ENCODE data around the gene RNF17.

RNF17 gene

DNA sequence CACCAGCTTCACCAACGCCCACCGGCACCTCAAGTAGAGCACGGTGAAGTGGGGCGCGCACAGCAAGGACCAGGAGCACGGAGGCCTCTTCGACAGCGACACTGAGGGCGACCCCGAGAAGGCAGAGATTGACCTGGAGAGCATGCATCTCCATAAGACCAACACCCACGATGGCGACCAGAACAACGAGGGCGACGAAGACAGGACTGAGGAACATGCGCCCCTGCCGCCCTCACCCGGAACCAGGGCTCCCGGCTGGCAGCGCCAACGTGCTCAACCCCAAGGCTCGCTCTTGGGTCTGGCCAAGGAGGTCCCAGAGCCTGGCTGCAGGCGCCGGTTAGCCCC lies 18.5 kb upstream of the RNF17 start:
- no peak for TF ChIP-seq TARDBP (IDR thresholded peaks at IDR 0.05)
- TF ChIP-seq CTBP1 (IDR thresholded peaks at IDR 0.05; ENCODE audit: borderline replicate concordance) = no peak
- TF ChIP-seq SUZ12 (IDR thresholded peaks at IDR 0.05) = no peak
- no peak for TF ChIP-seq LEF1 (IDR thresholded peaks at IDR 0.05; ENCODE audit: borderline replicate concordance)
- TF ChIP-seq ARNT (IDR thresholded peaks at IDR 0.05) = no peak
- no peak for TF ChIP-seq ELF4 (IDR thresholded peaks at IDR 0.05)
- POLR2A ChIA-PET = no interaction called here
- CTCF ChIA-PET = no interaction called here
- DNase-seq (ENCODE audit: extremely low spot score) = no peak

DNA sequence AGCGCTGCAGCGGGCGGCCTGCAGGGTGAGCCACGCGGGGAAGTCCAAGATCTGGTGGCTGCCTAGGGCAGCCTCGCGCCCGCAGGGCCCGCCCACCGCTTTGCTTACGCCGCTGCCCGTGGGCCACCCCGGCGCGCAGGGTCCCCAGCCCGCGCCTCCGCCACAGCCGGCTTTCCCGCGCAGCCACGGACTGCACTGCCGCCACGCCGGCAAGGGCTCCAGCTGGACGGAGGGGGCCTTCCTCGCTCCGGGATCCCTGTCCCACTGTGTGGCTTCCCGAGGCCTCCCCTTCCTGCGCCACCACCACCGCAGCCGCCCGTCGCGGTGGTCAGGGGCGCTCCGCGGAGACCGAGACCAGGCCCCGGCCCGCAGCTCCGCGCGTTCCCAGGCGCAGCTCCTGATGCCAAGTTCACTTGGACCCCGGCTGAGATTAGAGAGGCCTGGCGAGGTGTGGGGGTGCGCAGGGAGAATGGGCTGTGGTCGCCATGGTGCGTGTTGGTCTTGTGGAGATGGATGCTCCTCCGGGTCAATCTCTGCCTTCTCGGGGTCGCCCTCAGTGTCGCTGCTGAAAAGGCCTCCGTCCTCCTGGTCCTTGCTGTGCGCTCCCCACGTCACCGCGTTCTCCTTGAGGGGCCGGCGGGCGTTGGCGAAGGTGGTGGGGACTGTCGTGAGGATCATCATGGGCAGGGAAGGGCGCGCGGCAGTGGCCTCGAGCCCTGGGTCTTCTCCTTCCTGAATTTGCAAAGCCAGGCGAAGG lies 17.9 kb upstream of the RNF17 start:
- no peak for DNase-seq (ENCODE audit: extremely low spot score)
- POLR2A ChIA-PET = no interaction called here
- TF ChIP-seq FOXM1 (IDR thresholded peaks at IDR 0.05; ENCODE audit: borderline replicate concordance) = no peak
- CTCF ChIA-PET = no interaction called here

DNA sequence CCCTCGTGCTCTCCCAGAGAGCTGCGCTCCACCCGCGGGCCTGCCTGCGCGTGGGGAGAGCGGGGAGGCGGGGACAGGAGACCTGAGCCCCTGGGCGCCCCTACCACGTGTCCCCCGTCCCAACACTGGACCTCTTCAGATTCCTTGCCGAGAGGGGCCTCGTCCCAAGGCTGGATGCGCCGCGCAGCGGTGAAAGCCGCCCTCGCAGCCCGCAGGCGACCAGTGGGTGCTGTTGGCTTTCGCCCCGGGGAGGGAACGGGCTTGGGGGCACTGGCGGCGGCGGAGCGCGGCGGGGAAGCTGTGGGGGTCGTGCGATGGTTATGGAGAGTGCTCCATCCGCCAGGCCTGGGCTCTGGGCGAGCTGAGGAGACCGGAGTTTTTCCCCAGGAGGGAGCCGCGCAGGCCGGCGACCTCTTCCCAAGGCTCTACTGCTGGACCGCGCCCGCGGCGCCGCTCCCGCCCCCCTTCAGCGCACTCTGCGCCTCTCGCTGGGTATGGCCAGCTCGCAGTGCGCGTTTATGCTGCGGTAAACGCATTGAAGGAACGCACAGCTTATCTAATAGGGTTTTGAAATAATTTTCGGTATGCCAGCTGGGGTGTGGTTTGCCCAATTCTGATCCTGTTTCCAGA lies 17.2 kb upstream of the RNF17 start:
- TF ChIP-seq SP1 (IDR thresholded peaks at IDR 0.05) = no peak
- TF ChIP-seq CTBP1 (IDR thresholded peaks at IDR 0.05; ENCODE audit: borderline replicate concordance) = no peak
- no peak for TF ChIP-seq L3MBTL2 (conservative IDR thresholded peaks at IDR 0.05)
- TF ChIP-seq LEF1 (IDR thresholded peaks at IDR 0.05; ENCODE audit: borderline replicate concordance) = no peak
- TF ChIP-seq BHLHE40 (IDR thresholded peaks at IDR 0.05; ENCODE audit: borderline replicate concordance) = no peak
- TF ChIP-seq FOXM1 (IDR thresholded peaks at IDR 0.05; ENCODE audit: borderline replicate concordance) = no peak
- no peak for TF ChIP-seq ARNT (IDR thresholded peaks at IDR 0.05)
- no peak for TF ChIP-seq PKNOX1 (IDR thresholded peaks at IDR 0.05)
- no peak for TF ChIP-seq FOXK2 (IDR thresholded peaks at IDR 0.05)
- TF ChIP-seq ZNF384 (IDR thresholded peaks at IDR 0.05) = no peak
- TF ChIP-seq SUZ12 (IDR thresholded peaks at IDR 0.05) = no peak
- no peak for TF ChIP-seq FOXA1 (IDR thresholded peaks at IDR 0.05)
- no peak for TF ChIP-seq NFRKB (IDR thresholded peaks at IDR 0.05)
- no peak for TF ChIP-seq ELF4 (IDR thresholded peaks at IDR 0.05)
- TF ChIP-seq HDGF (IDR thresholded peaks at IDR 0.05; ENCODE audit: borderline replicate concordance) = no peak
- no peak for TF ChIP-seq TARDBP (IDR thresholded peaks at IDR 0.05)
- POLR2A ChIA-PET = no interaction called here
- DNase-seq (ENCODE audit: extremely low spot score) = no peak
- CTCF ChIA-PET = no interaction called here

DNA sequence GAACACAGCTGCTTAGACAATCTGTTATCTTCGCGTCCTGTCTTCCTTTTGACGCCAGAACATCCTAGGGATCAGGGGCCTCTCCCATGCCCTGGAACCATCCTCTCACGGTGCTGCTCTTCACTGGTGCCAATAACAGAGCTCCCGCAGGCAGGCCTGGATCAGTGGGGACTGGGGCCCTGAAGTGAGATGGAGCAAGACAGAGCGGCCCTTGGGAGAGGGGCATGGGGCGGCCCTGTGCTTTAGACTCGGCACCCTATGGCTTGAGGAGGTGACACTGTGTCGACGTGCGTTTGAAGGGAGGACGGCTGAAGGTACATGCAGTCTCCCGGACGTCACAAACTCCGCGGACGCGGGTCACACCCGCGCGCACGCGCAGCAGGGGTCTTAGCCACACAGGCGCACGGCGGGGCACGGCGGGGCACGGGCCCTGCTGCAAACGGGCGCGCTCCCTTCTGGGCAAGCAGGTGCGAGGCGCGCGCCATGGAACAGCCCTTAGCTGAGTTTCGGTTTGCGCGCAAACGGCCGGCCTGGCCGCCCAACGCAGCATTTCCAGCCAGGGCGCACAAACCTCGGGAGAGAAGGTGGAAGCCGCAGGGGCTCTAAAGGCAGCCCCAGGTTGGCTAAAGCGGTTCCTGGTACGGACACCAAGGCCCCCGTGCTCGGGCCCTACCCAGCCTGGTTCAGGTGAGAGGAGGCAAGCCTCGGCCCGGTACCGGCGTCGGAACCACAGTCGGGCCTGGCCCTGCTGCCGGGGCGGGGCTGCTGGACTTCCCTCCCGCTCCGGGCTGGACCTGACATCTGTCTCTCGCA lies 16.5 kb upstream of the RNF17 start:
- POLR2A ChIA-PET = no interaction called here
- TF ChIP-seq BHLHE40 (IDR thresholded peaks at IDR 0.05; ENCODE audit: borderline replicate concordance) (no peak), LEF1 (IDR thresholded peaks at IDR 0.05; ENCODE audit: borderline replicate concordance) (no peak), L3MBTL2 (conservative IDR thresholded peaks at IDR 0.05) (no peak), PKNOX1 (IDR thresholded peaks at IDR 0.05) (no peak), FOXA1 (IDR thresholded peaks at IDR 0.05) (no peak), SP1 (IDR thresholded peaks at IDR 0.05) (no peak), TARDBP (IDR thresholded peaks at IDR 0.05) (no peak), ELF4 (IDR thresholded peaks at IDR 0.05) (no peak), ARNT (IDR thresholded peaks at IDR 0.05) (no peak), FOXK2 (IDR thresholded peaks at IDR 0.05) (no peak)
- DNase-seq (ENCODE audit: extremely low spot score) = no peak
- CTCF ChIA-PET = no interaction called here

DNA sequence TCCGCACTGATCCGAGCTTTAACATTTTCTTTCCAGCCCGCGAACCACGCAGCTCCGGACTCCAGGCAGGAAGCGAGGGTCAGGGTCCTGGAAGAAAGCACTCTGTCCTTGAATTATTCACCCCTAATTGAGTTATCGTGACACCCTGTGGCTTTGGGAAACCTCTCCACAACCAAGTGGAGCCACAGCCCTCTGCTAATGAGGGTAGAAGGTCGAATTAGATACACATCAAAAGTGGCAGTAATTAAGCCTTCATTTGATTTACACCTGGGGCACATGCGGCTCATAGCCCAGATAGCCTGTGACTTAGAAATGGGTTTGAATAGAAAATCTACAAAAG lies 15.9 kb upstream of the RNF17 start:
- POLR2A ChIA-PET = no interaction called here
- TF ChIP-seq NFRKB (IDR thresholded peaks at IDR 0.05) (no peak), FOXK2 (IDR thresholded peaks at IDR 0.05) (no peak), L3MBTL2 (conservative IDR thresholded peaks at IDR 0.05) (no peak), CTBP1 (IDR thresholded peaks at IDR 0.05; ENCODE audit: borderline replicate concordance) (no peak)
- CTCF ChIA-PET = no interaction called here
- no peak for DNase-seq (ENCODE audit: extremely low spot score)

- ChIA-PET CTCF (no interaction called here), POLR2A (no interaction called here)
- TF ChIP-seq L3MBTL2 (conservative IDR thresholded peaks at IDR 0.05) (no peak), SP1 (IDR thresholded peaks at IDR 0.05) (no peak), PKNOX1 (IDR thresholded peaks at IDR 0.05) (no peak), CTBP1 (IDR thresholded peaks at IDR 0.05; ENCODE audit: borderline replicate concordance) (no peak), FOXM1 (IDR thresholded peaks at IDR 0.05; ENCODE audit: borderline replicate concordance) (no peak), TARDBP (IDR thresholded peaks at IDR 0.05) (no peak), ZNF384 (IDR thresholded peaks at IDR 0.05) (no peak), SUZ12 (IDR thresholded peaks at IDR 0.05) (no peak), FOXK2 (IDR thresholded peaks at IDR 0.05) (no peak), HDGF (IDR thresholded peaks at IDR 0.05; ENCODE audit: borderline replicate concordance) (no peak), LEF1 (IDR thresholded peaks at IDR 0.05; ENCODE audit: borderline replicate concordance) (no peak), NFRKB (IDR thresholded peaks at IDR 0.05) (no peak), ARNT (IDR thresholded peaks at IDR 0.05) (no peak)
- no peak for DNase-seq (ENCODE audit: extremely low spot score)
Observed at GRCh38 chr13:24759197-24759596, 4.8 kb upstream of the RNF17 start.

All from HEK293T (cell line).